ENCODE data around the gene ACP7.

- TF ChIP-seq POLR2A (IDR thresholded peaks at IDR 0.05) (no peak), CTCF (IDR thresholded peaks at IDR 0.05) (no peak)
These were observed 73.3 kb downstream of the ACP7 start for GRCh38 chr19:39157275-39157996.
